HepG2 (cell line): Measurements from ENCODE around the gene DISP2. TPM values are rescaled to one million over a fixed set of nuclear protein-coding genes. Genes with fewer than 3 reads are reported as not detected.

Experiments
- CENPT ChIP-seq: sonication (generic); formaldehyde crosslinking; IDR thresholded peaks from 2 replicates; pipeline ENCODE4 v1.8.0; 2022; ENCODE audit warnings: low read depth, mild to moderate bottlenecking, moderate library complexity, missing genetic modification reagents
- KDM6A ChIP-seq: IDR thresholded peaks from 2 replicates; pipeline ENCODE4 v1.6.1; 2016; ENCODE audit warnings: low read depth
- MTF1 ChIP-seq: sonication (generic); formaldehyde crosslinking; IDR thresholded peaks from 2 replicates; pipeline ENCODE4 v1.5.0; 2020; ENCODE audit warnings: missing genetic modification reagents
- NR1H2 ChIP-seq: sonication (generic); formaldehyde crosslinking; IDR thresholded peaks from 2 replicates; pipeline ENCODE4 v1.8.1; 2022; ENCODE audit warnings: low read depth, missing genetic modification reagents, borderline replicate concordance
- RXRA ChIP-seq: sonication (generic); formaldehyde crosslinking; IDR thresholded peaks from 2 replicates; pipeline ENCODE4 v1.5.1; 2020; ENCODE audit warnings: missing genetic modification reagents
- ZFAT ChIP-seq: sonication (generic); formaldehyde crosslinking; conservative IDR thresholded peaks from 2 replicates; pipeline ENCODE4 v1.8.1; 2023; ENCODE audit warnings: missing genetic modification reagents, inconsistent platforms
- ZNF121 ChIP-seq: sonication (generic); formaldehyde crosslinking; IDR thresholded peaks from 2 replicates; pipeline ENCODE4 v1.5.0; 2020; ENCODE audit warnings: mild to moderate bottlenecking, missing genetic modification reagents
- ZNF24 ChIP-seq: fragments of 450-650 bp; IDR thresholded peaks from 2 replicates; pipeline ENCODE4 v1.6.1; 2017; ENCODE audit warnings: antibody characterized with exemption, mild to moderate bottlenecking
- ZNF382 ChIP-seq: sonication (generic); formaldehyde crosslinking; IDR thresholded peaks from 2 replicates; pipeline ENCODE4 v1.5.0; 2020; ENCODE audit warnings: missing genetic modification reagents, mild to moderate bottlenecking, borderline replicate concordance
- ZNF552 ChIP-seq: sonication (generic); formaldehyde crosslinking; IDR thresholded peaks from 2 replicates; pipeline ENCODE4 v1.9.0; 2022; ENCODE audit warnings: missing genetic modification reagents, mild to moderate bottlenecking, borderline replicate concordance
- ZNF75D ChIP-seq: sonication (generic); formaldehyde crosslinking; IDR thresholded peaks from 2 replicates; pipeline ENCODE4 v1.8.1; 2023; ENCODE audit warnings: missing genetic modification reagents, mild to moderate bottlenecking, borderline replicate concordance
- ZNF788 ChIP-seq: sonication (generic); formaldehyde crosslinking; IDR thresholded peaks from 2 replicates; pipeline ENCODE4 v1.5.0; 2020; ENCODE audit warnings: mild to moderate bottlenecking, missing genetic modification reagents, borderline replicate concordance
- ZNF790 ChIP-seq: sonication (generic); formaldehyde crosslinking; IDR thresholded peaks from 2 replicates; pipeline ENCODE4 v1.8.0; 2022; ENCODE audit warnings: missing genetic modification reagents, mild to moderate bottlenecking, borderline replicate concordance
- ZSCAN20 ChIP-seq: sonication (generic); formaldehyde crosslinking; IDR thresholded peaks from 2 replicates; pipeline ENCODE4 v1.4.0; 2020; ENCODE audit warnings: missing genetic modification reagents, mild to moderate bottlenecking, borderline replicate concordance
- ZSCAN22 ChIP-seq: sonication (generic); formaldehyde crosslinking; IDR thresholded peaks from 2 replicates; pipeline ENCODE4 v1.4.0; 2020; ENCODE audit warnings: mild to moderate bottlenecking, missing genetic modification reagents
- polyA plus RNA-seq, 8 experiments: library from polyadenylated mRNA; depleted of rRNA in 3 of 8; stranded (reverse) in 7 of 8; unstranded in 1 of 8; fragments of >200 nt; fragmentation: Illumina TruSeq in 4 of 8; extraction: Trizol in 4 of 8; gene quantifications; 2 replicates each; pipeline versions ENCODE4 v1.2.1 to v1.2.3, GENCODE V29; 2011 to 2016; ENCODE audit warnings: low read depth in 4 of 8, missing spikeins in 1 of 8, mixed read lengths in 1 of 8; ENCODE audit not compliant: insufficient read depth in 1 of 8
- total RNA-seq, 5 experiments: library from RNA; depleted of rRNA; stranded (reverse); fragments of >200 nt; fragmentation: Illumina TruSeq; extraction: Trizol; gene quantifications; 2 replicates each; pipeline ENCODE4 v1.2.3, GENCODE V29; 2016; ENCODE audit warnings: low read depth in 1 of 5
- TF ChIP-seq, protein P1 (sequence below): conservative IDR thresholded peaks from 2 replicates; pipeline ENCODE4 v1.6.1; 2018; ENCODE audit warnings: missing genetic modification reagents
- TF ChIP-seq, protein P2 (sequence below): sonication (generic); formaldehyde crosslinking; conservative IDR thresholded peaks from 2 replicates; pipeline ENCODE4 v1.8.0; 2022; ENCODE audit warnings: mild to moderate bottlenecking, moderate library complexity, missing genetic modification reagents
- TF ChIP-seq, protein P3 (sequence below): sonication (generic); formaldehyde crosslinking; IDR thresholded peaks from 2 replicates; pipeline ENCODE4 v1.8.0; 2022; ENCODE audit warnings: mild to moderate bottlenecking, missing genetic modification reagents, borderline replicate concordance
- TF ChIP-seq, protein P4 (sequence below): IDR thresholded peaks from 2 replicates; pipeline ENCODE4 v1.6.1; 2016; ENCODE audit warnings: mild to moderate bottlenecking
- TF ChIP-seq, protein P5 (sequence below): sonication (generic); formaldehyde crosslinking; IDR thresholded peaks from 2 replicates; pipeline ENCODE4 v1.5.0; 2020; ENCODE audit warnings: missing genetic modification reagents

Gene DISP2
- total and polyA plus RNA-seq, 2 of the 13 experiments (the other 11 are each of a cell fraction or from before 2014, with no cell fraction given): 0.09 to 0.32 TPM

DNA sequence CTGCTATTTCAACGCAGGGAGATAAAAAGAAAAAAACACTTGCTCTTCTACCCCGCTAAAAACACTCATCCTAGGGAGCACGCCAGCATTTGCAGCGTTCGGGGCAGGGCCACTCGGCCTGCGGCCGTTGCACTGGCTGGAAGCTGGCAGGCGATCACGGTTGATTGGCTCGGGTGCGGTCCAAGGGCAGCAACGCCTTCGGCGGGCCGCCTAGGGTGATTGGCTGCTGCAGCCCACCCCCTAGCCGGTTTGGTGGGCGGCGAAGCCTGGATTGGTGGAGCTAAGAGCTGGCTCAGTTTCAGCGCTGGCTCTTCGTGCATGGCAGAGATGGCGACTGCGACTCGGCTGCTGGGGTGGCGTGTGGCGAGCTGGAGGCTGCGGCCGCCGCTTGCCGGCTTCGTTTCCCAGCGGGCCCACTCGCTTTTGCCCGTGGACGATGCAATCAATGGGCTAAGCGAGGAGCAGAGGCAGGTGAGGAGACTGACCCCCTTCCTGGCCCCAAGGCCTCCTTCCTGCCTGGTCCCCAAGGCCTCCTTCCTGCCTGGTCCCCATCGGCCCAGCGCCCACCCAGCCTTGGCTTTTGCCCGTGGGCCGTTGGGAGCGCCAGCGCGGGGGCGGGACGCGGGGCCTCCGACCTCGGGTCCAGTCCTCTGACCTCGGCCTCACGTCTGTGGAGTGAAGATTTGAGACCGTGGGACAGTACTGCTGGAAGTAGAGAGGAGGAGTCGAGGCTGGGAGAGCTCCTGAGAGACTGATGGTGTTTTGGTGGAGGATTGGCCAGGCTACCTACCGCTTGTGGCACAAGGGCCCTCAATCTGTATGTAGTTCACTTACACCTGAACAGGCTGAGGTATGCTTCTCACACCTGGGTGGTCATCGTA lies 47.7 kb downstream of the DISP2 start, which contains the start of gene IVD (continued):
- TF ChIP-seq, protein P1, sequence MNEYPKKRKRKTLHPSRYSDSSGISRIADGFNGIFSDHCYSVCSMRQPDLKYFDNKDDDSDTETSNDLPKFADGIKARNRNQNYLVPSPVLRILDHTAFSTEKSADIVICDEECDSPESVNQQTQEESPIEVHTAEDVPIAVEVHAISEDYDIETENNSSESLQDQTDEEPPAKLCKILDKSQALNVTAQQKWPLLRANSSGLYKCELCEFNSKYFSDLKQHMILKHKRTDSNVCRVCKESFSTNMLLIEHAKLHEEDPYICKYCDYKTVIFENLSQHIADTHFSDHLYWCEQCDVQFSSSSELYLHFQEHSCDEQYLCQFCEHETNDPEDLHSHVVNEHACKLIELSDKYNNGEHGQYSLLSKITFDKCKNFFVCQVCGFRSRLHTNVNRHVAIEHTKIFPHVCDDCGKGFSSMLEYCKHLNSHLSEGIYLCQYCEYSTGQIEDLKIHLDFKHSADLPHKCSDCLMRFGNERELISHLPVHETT (CRISPR knock-in tag): no peak; the same call in 1 of the 2 replicates
- TF ChIP-seq, protein P2, sequence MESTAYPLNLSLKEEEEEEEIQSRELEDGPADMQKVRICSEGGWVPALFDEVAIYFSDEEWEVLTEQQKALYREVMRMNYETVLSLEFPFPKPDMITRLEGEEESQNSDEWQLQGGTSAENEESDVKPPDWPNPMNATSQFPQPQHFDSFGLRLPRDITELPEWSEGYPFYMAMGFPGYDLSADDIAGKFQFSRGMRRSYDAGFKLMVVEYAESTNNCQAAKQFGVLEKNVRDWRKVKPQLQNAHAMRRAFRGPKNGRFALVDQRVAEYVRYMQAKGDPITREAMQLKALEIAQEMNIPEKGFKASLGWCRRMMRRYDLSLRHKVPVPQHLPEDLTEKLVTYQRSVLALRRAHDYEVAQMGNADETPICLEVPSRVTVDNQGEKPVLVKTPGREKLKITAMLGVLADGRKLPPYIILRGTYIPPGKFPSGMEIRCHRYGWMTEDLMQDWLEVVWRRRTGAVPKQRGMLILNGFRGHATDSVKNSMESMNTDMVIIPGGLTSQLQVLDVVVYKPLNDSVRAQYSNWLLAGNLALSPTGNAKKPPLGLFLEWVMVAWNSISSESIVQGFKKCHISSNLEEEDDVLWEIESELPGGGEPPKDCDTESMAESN (CRISPR knock-in tag): peak; percentile 61; the same call in 1 of the 2 replicates
- TF ChIP-seq ZNF790 (CRISPR knock-in tag) (peak; percentile 67; the same call in 1 of the 2 replicates), ZNF552 (peak; percentile 83; the same call in 1 of the 2 replicates), ZNF788 (peak; percentile 25; the same call in 1 of the 2 replicates), ZFAT (CRISPR knock-in tag) (no peak), ZNF24 (no peak), KDM6A (CRISPR knock-in tag) (no peak), MTF1 (CRISPR knock-in tag) (no peak), ZNF75D (CRISPR knock-in tag) (no peak), CENPT (0 out of 2 replicates have a peak, but pooled peaks have one; percentile 23), ZSCAN22 (no peak), NR1H2 (CRISPR knock-in tag) (no peak), RXRA (CRISPR knock-in tag) (no peak), ZSCAN20 (CRISPR knock-in tag) (no peak), ZNF382 (CRISPR knock-in tag) (no peak), ZNF121 (0 out of 2 replicates have a peak, but pooled peaks have one; percentile 38)
- TF ChIP-seq, protein P3, sequence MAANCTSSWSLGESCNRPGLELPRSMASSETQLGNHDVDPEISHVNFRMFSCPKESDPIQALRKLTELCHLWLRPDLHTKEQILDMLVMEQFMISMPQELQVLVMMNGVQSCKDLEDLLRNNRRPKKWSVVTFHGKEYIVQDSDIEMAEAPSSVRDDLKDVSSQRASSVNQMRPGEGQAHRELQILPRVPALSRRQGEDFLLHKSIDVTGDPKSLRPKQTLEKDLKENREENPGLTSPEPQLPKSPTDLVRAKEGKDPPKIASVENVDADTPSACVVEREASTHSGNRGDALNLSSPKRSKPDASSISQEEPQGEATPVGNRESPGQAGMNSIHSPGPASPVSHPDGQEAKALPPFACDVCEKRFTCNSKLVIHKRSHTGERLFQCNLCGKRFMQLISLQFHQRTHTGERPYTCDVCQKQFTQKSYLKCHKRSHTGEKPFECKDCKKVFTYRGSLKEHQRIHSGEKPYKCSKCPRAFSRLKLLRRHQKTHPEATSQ (CRISPR knock-in tag): no peak
- TF ChIP-seq, protein P4, sequence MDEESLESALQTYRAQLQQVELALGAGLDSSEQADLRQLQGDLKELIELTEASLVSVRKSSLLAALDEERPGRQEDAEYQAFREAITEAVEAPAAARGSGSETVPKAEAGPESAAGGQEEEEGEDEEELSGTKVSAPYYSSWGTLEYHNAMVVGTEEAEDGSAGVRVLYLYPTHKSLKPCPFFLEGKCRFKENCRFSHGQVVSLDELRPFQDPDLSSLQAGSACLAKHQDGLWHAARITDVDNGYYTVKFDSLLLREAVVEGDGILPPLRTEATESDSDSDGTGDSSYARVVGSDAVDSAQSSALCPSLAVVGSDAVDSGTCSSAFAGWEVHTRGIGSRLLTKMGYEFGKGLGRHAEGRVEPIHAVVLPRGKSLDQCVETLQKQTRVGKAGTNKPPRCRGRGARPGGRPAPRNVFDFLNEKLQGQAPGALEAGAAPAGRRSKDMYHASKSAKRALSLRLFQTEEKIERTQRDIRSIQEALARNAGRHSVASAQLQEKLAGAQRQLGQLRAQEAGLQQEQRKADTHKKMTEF (CRISPR knock-in tag): peak; percentile 77; the same call in 1 of the 2 replicates
- TF ChIP-seq, protein P5, sequence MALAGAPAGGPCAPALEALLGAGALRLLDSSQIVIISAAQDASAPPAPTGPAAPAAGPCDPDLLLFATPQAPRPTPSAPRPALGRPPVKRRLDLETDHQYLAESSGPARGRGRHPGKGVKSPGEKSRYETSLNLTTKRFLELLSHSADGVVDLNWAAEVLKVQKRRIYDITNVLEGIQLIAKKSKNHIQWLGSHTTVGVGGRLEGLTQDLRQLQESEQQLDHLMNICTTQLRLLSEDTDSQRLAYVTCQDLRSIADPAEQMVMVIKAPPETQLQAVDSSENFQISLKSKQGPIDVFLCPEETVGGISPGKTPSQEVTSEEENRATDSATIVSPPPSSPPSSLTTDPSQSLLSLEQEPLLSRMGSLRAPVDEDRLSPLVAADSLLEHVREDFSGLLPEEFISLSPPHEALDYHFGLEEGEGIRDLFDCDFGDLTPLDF (CRISPR knock-in tag): no peak
